ENCODE results near the gene MS4A13. TPM values are rescaled to one million over a fixed set of nuclear protein-coding genes. Genes with fewer than 3 reads are reported as not detected.

The MS4A13 gene
- polyA plus RNA-seq, 2 of the 4 experiments (the other 2 are of a cell fraction), result not detected

DNA sequence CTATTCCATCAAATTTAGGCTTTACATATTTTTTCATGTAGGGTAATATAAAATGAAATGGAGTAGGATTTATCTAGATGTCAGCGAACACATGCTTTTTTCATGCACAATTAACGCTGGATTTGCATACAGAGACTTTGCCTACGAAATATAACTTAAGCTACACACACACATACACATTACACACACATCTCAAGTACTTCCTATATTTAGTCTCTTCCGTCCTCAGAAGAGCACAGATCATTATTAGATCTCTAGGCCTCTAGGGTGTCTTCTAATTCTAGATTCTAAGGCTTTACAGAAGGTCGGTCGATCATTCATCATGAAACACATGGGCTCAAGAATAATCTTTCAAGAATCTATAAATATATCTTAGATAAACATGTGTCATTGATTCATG lies 3.8 kb upstream of the MS4A13 start:
- ChIA-PET POLR2A (no interaction called here), CTCF (no interaction called here)
- H3K4me2 ChIP-seq, result no peak overlapping the region
- no peaks in the 10 kb centered on the region for H3K4me1 ChIP-seq
- 11% methylated on average over 6 of the region's 6 CpGs for WGBS (ENCODE audit: missing lambda C conversion rate)
- ATAC-seq, result no peak
- FAIRE-seq, result no peak
- TF ChIP-seq ESRRA (IDR thresholded peaks at IDR 0.05; ENCODE audit: borderline replicate concordance, low read length) (no peak), SREBF2 (IDR thresholded peaks at IDR 0.05) (no peak), HMGXB4 (CRISPR knock-in tag; IDR thresholded peaks at IDR 0.05; ENCODE audit: borderline replicate concordance) (no peak), EHMT2 (IDR thresholded peaks at IDR 0.05; ENCODE audit: low read depth) (no peak), RNF2 (IDR thresholded peaks at IDR 0.05; ENCODE audit: borderline replicate concordance, low read depth) (no peak), RCOR1 (IDR thresholded peaks at IDR 0.05; ENCODE audit: low read depth, low read length) (no peak), USF2 (IDR thresholded peaks at IDR 0.05) (no peak), NPAS2 (CRISPR knock-in tag; IDR thresholded peaks at IDR 0.05; ENCODE audit: borderline replicate concordance) (no peak), HEYL (CRISPR knock-in tag; IDR thresholded peaks at IDR 0.05) (no peak), JUNB (IDR thresholded peaks at IDR 0.05) (no peak), HOXB5 (CRISPR knock-in tag; IDR thresholded peaks at IDR 0.05) (no peak), ZFP36 (IDR thresholded peaks at IDR 0.05; ENCODE audit: borderline replicate concordance, partially characterized antibody) (no peak), ZSCAN20 (CRISPR knock-in tag; IDR thresholded peaks at IDR 0.05) (no peak), CHD4 (IDR thresholded peaks at IDR 0.05; ENCODE audit: borderline replicate concordance) (no peak), RAD21 (conservative IDR thresholded peaks at IDR 0.05 in 1 of 2, IDR thresholded peaks at IDR 0.05 in 1 of 2) (no peak)
- TF ChIP-seq, protein P1, sequence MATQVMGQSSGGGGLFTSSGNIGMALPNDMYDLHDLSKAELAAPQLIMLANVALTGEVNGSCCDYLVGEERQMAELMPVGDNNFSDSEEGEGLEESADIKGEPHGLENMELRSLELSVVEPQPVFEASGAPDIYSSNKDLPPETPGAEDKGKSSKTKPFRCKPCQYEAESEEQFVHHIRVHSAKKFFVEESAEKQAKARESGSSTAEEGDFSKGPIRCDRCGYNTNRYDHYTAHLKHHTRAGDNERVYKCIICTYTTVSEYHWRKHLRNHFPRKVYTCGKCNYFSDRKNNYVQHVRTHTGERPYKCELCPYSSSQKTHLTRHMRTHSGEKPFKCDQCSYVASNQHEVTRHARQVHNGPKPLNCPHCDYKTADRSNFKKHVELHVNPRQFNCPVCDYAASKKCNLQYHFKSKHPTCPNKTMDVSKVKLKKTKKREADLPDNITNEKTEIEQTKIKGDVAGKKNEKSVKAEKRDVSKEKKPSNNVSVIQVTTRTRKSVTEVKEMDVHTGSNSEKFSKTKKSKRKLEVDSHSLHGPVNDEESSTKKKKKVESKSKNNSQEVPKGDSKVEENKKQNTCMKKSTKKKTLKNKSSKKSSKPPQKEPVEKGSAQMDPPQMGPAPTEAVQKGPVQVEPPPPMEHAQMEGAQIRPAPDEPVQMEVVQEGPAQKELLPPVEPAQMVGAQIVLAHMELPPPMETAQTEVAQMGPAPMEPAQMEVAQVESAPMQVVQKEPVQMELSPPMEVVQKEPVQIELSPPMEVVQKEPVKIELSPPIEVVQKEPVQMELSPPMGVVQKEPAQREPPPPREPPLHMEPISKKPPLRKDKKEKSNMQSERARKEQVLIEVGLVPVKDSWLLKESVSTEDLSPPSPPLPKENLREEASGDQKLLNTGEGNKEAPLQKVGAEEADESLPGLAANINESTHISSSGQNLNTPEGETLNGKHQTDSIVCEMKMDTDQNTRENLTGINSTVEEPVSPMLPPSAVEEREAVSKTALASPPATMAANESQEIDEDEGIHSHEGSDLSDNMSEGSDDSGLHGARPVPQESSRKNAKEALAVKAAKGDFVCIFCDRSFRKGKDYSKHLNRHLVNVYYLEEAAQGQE (IDR thresholded peaks at IDR 0.05), result no peak
- TF ChIP-seq, protein P2, sequence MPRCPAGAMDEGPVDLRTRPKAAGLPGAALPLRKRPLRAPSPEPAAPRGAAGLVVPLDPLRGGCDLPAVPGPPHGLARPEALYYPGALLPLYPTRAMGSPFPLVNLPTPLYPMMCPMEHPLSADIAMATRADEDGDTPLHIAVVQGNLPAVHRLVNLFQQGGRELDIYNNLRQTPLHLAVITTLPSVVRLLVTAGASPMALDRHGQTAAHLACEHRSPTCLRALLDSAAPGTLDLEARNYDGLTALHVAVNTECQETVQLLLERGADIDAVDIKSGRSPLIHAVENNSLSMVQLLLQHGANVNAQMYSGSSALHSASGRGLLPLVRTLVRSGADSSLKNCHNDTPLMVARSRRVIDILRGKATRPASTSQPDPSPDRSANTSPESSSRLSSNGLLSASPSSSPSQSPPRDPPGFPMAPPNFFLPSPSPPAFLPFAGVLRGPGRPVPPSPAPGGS (IDR thresholded peaks at IDR 0.05), result no peak
- no peak overlapping the region for H3K27ac ChIP-seq
- no peak overlapping the region for H3K4me3 ChIP-seq
- no peak for DNase-seq (ENCODE audit: low read depth in 1 of 2, low spot score in 1 of 2)
- no peaks in the 10 kb centered on the region for H3K9me3 ChIP-seq

DNA sequence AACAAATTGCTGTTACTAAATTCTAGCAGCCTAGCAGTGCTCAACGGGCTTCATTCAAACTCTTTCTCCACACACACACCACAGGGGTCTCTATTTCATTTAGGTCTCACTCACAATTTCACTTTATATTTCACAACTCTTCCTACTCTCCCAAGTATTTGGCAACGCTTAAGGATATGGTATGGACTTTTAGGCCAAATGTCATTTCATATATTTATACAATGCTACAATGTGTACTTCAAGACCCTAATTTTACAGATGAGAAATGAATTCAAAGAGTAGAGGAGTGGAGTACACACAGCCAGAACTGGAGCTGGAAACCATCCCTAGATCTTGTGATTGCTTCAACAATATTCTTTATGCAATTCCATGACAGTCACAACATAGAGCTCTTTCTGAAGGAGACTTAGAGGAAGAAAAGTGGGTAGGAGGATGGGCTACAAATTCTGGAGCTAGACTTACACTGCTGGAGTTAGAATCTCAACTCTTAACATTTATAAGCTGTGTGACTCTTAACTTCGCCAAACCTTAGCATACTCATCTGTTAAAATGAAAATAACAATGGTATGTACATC lies 2.5 kb upstream of the MS4A13 start:
- Histone ChIP-seq H3K4me1 (no peaks in the 10 kb centered on the region), H3K27ac (no peak overlapping the region), H3K9me3 (no peaks in the 10 kb centered on the region), H3K4me2 (no peak overlapping the region), H3K4me3 (no peak overlapping the region)
- TF ChIP-seq TP53 (CRISPR knock-in tag; IDR thresholded peaks at IDR 0.05) (no peak), ZFP36 (IDR thresholded peaks at IDR 0.05; ENCODE audit: borderline replicate concordance, partially characterized antibody) (no peak), FOXS1 (CRISPR knock-in tag; IDR thresholded peaks at IDR 0.05) (no peak), RAD21 (conservative IDR thresholded peaks at IDR 0.05 in 1 of 2, IDR thresholded peaks at IDR 0.05 in 1 of 2) (no peak), RNF2 (IDR thresholded peaks at IDR 0.05; ENCODE audit: borderline replicate concordance, low read depth) (no peak)
- 0% methylated on average over 3 of the region's 3 CpGs for WGBS (ENCODE audit: missing lambda C conversion rate)
- no peak for ATAC-seq
- no peak for DNase-seq (ENCODE audit: low read depth in 1 of 2, low spot score in 1 of 2)
- no peak for FAIRE-seq
- ChIA-PET POLR2A (no interaction called here), CTCF (no interaction called here)

Data from A549 (cell line).